ENCODE results near the gene GKN1.
A peak's percentile ranks its signal among the peaks of the same experiment; 100 is the strongest.

GKN1 gene

GRCh38 chr2:68961380-68961779, 13.1 kb upstream of the GKN1 start:
- DNase-seq: no peak

- no peak for DNase-seq
Observed at GRCh38 chr2:68964282-68964681, 10.2 kb upstream of the GKN1 start.

- DNase-seq: no peak
Observed at GRCh38 chr2:68968221-68968620, 6.2 kb upstream of the GKN1 start.

- no peak for DNase-seq
Observed at GRCh38 chr2:68969736-68970490, 4.5 kb upstream of the GKN1 start.

- DNase-seq: no peak
Observed at GRCh38 chr2:68970566-68971265, 3.7 kb upstream of the GKN1 start.

- no peak for DNase-seq
Observed at GRCh38 chr2:68971591-68972231, 2.7 kb upstream of the GKN1 start.

GRCh38 chr2:68974946-68975665, 670 bp downstream of the GKN1 start:
- no peak for DNase-seq

GRCh38 chr2:68975844-68976243, 1.4 kb downstream of the GKN1 start:
- DNase-seq: no peak

GRCh38 chr2:68977453-68977852, 3.0 kb downstream of the GKN1 start:
- no peak for DNase-seq

GRCh38 chr2:68978098-68978497, 3.7 kb downstream of the GKN1 start:
- DNase-seq: no peak

GRCh38 chr2:68980956-68981355, 6.5 kb downstream of the GKN1 start:
- no peak for DNase-seq

- peak in 2 of 14 donors; percentile 1 to 43 for DNase-seq
Observed at GRCh38 chr2:68987021-68987503, 12.6 kb downstream of the GKN1 start.

GRCh38 chr2:68989035-68989434, 14.6 kb downstream of the GKN1 start:
- DNase-seq: no peak

GRCh38 chr2:68992341-68992740, 17.9 kb downstream of the GKN1 start:
- no peak for DNase-seq

GRCh38 chr2:68992933-68993332, 18.5 kb downstream of the GKN1 start:
- DNase-seq: no peak

GRCh38 chr2:68993660-68994059, 19.2 kb downstream of the GKN1 start:
- no peak for DNase-seq

GRCh38 chr2:68994864-68995263, 20.4 kb downstream of the GKN1 start:
- no peak for DNase-seq

GRCh38 chr2:68995916-68996315, 21.5 kb downstream of the GKN1 start:
- DNase-seq: no peak

GRCh38 chr2:68997401-68997800, 23.0 kb downstream of the GKN1 start:
- no peak for DNase-seq

- DNase-seq: no peak
Observed at GRCh38 chr2:69001879-69002278, 27.4 kb downstream of the GKN1 start.

GRCh38 chr2:69003731-69004130, 29.3 kb downstream of the GKN1 start:
- no peak for DNase-seq

- no peak for DNase-seq
Observed at GRCh38 chr2:69007169-69007568, 32.7 kb downstream of the GKN1 start.

- no peak for DNase-seq
Observed at GRCh38 chr2:69007603-69008002, 33.2 kb downstream of the GKN1 start.

All from C1 segment of cervical spinal cord (tissue), 14 donors.